ENCODE results near the gene MUC2. TPM values are rescaled to one million over a fixed set of nuclear protein-coding genes. Genes with fewer than 3 reads are reported as not detected.

The MUC2 gene
- total RNA-seq, 1 donor from 2014 or later, result under 0.01 TPM

GRCh38 chr11:1036303-1036923, 38.3 kb upstream of the MUC2 start, which contains the start of gene MUC6:
Gene MUC6 (minus strand): TSS chr11:1036718. CDS start chr11:1036655, 63 bp downstream.
- DNase-seq (ENCODE audit: low spot score), result no peak

DNA sequence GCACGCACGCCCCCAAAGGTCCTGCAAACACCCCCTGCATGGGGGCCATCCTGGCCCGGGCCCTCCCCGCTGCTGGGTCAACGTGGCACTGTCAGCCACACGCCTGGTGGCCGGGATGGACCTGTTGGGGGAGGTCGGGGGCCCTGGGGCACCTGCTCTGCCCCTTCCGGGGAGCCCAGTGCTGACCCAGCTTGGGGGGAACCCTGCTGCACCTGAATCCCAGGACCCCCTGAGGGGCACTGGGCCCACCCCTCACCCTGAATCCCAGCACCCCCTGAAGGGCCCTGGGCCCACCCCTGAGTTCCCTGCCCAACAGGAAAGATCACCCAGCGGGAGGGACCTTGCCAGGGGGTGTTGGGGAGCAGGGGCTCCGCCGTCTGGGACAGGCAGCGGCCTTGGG, 37.7 kb upstream of the MUC2 start:
- no peak for DNase-seq (ENCODE audit: low spot score)

DNA sequence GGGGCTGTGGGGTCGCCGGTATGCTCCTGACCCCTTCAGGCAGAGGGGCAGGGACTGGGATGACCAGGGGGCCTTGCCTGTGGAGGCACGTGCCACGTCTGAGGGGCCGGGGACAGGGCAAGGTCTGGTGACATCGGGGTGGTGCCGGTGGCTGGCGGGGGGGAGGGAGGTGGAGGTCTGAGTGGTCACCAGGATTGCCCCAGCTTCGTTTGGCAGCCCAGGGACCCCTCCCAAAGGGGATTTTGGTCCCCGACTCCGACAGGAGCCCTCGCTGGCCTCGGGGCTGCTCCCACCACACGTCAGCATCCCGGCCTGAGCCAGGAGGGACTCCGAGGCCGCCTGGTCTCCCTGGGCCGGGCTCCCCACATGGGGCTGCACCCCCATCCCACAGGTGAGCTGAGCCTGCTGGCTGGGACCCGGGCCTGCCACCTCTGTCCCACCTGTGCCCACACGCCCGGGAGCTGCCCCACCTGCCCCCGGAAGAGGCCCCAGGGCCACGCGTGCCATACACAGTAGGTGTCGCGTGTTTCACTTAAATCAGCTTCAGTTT, 37.1 kb upstream of the MUC2 start:
- DNase-seq (ENCODE audit: low spot score), result no peak

- no peak for DNase-seq (ENCODE audit: low spot score)
Observed at GRCh38 chr11:1038361-1038760, 36.3 kb upstream of the MUC2 start.

GRCh38 chr11:1038921-1039320, 35.8 kb upstream of the MUC2 start:
- DNase-seq (ENCODE audit: low spot score), result no peak

GRCh38 chr11:1039481-1040427, 34.9 kb upstream of the MUC2 start:
- no peak for DNase-seq (ENCODE audit: low spot score)

DNA sequence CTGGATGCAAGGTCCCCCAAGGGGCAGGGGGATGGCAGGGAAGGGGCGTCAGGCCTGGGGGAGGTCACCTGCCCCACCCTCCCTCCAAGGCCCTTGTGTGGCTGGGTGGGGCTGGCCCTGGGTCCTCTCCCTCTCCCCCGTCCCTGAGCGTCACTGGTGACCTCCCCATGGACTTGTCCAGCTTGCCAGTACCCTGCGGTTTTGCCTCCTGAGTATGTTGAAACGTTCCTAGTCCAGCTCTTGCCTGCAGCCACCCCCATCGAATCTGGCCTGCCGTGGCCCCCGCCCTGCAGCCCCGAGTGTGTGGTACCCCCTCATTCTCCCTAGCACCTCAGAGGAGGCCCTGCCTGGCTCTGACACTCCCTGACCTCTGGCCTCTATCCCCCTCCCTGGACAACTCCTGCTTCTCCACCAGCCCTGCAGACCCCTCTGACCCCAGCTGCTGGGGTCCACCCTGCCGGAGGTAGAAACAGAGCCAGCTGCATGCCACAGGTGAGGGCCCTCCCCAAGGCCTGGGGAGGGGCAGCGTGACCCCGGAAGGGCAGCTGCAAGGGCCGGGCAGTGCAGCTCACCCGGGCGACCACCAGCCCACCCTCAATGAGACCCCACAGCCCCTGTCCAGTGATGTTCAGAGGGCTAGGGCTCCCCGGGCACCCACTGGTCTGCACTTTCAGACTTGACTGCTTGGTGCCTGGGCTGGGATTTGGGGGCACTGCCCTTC, 34.1 kb upstream of the MUC2 start:
- no peak for DNase-seq (ENCODE audit: low spot score)

DNA sequence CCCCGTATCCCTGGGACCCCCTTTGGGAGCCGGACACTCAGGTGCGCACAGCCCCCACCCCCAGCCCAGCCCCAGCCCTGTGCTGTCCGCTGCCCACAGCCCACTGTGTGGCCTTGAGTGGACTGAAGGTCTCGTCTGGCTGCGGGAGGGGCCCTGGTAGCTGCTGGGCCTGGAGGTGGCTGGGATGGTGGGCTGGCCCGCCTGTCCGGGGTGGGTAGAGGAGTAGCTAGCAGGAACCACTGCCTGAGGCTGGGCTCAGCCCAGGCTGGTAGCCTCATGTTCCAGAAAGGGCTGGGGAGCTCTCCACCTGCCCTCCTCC, 33.6 kb upstream of the MUC2 start:
- DNase-seq (ENCODE audit: low spot score), result no peak

GRCh38 chr11:1041471-1041870, 33.2 kb upstream of the MUC2 start:
- no peak for DNase-seq (ENCODE audit: low spot score)

- peak; percentile 38 for DNase-seq (ENCODE audit: low spot score)
Observed at GRCh38 chr11:1041936-1042608, 32.6 kb upstream of the MUC2 start.

GRCh38 chr11:1042626-1043562, 31.8 kb upstream of the MUC2 start:
- DNase-seq (ENCODE audit: low spot score), result no peak

DNA sequence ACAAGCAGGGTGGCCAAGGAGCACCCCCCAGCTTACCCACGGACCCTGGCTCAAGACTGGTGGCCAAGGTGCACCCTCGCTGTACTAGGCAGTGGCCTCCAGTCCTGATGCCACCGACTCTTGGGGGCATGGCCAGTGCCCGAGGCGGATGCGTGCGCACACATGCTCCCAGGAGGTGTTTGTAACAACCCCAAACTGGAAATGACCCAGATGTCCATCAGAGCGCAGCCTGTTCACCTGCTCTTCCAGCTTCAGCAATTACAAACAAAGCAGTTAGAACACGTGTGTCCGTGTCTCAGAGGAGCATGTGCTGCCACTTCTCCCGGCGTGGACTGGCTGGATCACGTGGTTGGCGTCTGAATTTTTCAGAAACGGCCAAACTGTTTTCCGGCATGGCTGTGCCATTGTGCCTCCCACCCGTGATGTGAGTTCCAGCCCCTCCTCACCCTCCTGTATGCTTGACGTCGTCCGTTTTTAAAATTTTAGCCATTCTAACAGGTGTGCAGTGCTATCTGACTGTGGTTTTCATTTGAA, 31.0 kb upstream of the MUC2 start:
- DNase-seq (ENCODE audit: low spot score), result no peak

- DNase-seq (ENCODE audit: low spot score), result no peak
Observed at GRCh38 chr11:1044160-1044559, 30.5 kb upstream of the MUC2 start.

- DNase-seq (ENCODE audit: low spot score), result no peak
Observed at GRCh38 chr11:1047595-1048156, 27.0 kb upstream of the MUC2 start.

GRCh38 chr11:1048375-1049070, 26.2 kb upstream of the MUC2 start:
- DNase-seq (ENCODE audit: low spot score), result no peak

DNA sequence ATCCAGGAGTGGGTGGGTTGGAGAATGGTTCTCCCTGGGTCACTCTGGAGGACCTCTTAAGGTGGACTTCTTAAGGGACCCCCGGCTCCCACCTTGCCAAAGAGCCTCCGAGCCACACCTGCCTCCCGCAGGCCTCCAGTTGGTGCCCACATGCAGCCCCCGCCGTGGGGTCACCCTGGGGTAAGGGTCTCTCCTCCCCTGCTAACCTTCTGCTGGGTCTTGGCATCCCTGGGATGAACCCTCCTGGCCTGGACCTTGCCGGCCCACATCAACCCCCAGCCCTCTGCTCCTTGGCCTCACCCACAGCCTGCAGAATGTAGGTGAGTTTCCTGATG, 25.6 kb upstream of the MUC2 start:
- DNase-seq (ENCODE audit: low spot score), result no peak

DNA sequence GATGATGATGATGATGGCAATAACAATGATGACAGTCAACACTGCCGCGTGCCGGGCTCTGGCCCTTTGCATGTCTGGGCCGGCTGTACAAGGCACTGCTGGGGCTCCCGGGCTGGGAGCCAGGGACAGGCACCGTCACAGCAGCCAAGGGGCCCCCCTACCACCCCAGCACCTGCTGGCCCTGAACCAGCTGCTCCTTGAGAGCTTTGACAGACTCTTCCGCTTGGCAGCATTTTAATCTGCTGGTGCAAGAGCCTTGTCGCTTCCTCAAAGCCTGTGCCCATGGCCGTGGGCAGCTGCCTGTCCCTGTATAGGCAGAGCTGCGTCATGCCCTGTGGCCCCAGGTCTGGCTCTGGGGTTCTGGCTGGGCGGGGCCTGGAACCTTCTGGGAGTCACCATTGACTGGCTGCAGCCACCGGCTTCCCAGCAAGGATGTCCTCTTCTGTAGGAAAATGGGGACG, 25.2 kb upstream of the MUC2 start:
- DNase-seq (ENCODE audit: low spot score), result no peak

DNA sequence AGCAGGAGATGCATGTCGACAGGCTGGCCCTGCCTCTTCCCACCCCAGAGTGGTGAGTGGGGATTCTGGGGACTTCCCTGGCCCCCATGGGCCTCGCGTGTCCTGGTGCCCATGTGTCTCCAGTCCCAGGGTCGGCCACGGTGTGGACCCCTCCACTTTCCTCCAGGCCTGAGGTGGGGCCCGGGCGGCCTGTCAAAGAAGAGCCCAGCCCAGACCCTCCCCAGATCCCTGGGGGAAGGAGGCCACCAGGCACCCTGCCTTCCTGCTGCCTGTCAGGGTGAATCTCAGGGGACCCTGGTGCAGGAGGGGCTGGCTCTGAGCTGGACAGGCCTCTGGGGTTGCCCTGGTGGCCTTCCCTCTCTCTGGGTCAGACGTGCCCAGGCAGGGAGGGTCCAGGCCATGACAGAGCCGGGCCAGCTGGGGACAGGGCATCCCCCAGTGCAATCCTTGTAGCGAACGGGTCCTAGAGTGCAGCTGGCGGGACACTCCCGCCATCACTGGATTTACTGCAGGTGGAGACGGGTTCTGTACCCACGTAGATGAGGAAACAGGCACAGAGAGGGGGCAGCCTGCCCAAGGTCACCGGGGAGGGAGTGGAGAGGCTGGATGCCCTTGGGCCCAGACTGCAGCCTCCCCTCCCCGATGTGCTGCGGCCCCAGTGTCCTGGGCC, 24.6 kb upstream of the MUC2 start:
- no peak for DNase-seq (ENCODE audit: low spot score)

All from umbilical cord (tissue), 2 donors.